Right cardiac atrium (tissue), 5 donors: ENCODE data around the gene PLXNB3. TPM values are rescaled to one million over a fixed set of nuclear protein-coding genes. Genes with fewer than 3 reads are reported as not detected.

ENCODE experiments used
- ATAC-seq, 2 donors: fragments of 200-7000 bp; cut with Tn5 transposase; one replicate each; pipeline versions ENCODE4 v1.8.0 to v1.9.1; 2020; ENCODE audit warnings: moderate library complexity in 2 of 2, mild to moderate bottlenecking in 1 of 2
- DNase-seq, 3 donors: peaks; one replicate each; pipeline ENCODE4 v3.0.0-alpha.2; 2020
- H3K27ac ChIP-seq: one replicate; pipeline ENCODE4 v1.5.1; 2013; ENCODE audit warnings: mild to moderate bottlenecking, low read length, control low read depth, moderate library complexity
- H3K27me3 ChIP-seq: one replicate; pipeline ENCODE4 v1.6.1; 2013; ENCODE audit not compliant: control insufficient read depth, insufficient read depth
- H3K4me1 ChIP-seq: one replicate; pipeline ENCODE4 v1.6.1; 2013; ENCODE audit warnings: low read length; ENCODE audit not compliant: control insufficient read depth, insufficient read depth
- H3K4me3 ChIP-seq: one replicate; pipeline ENCODE4 v1.5.1; 2013; ENCODE audit warnings: low read length, control low read depth
- H3K9me3 ChIP-seq: one replicate; pipeline ENCODE4 v1.6.1; 2013; ENCODE audit warnings: low read length; ENCODE audit not compliant: control insufficient read depth
- WGBS: extraction: QIAGEN DNeasy Blood & Tissue Kit; methylation state at CpG from one replicate; pipeline ENCODE4 v1.1.7; 2013; 5-methylcytosine and 5-hydroxymethylcytosine counted together
- intact Hi-C, 4 donors: fragments of 100-400 bp; cut with DNase I; formaldehyde crosslinking; loops; one replicate each; pipeline versions ENCODE4 v1.11.0 to v1.14.0; 2022 to 2023
- polyA plus RNA-seq: library from polyadenylated mRNA; stranded (reverse); fragments of 200-250 nt; gene quantifications from one replicate; pipeline ENCODE4 v1.2.3, GENCODE V29; 2013
- total RNA-seq, 4 donors: library from RNA; stranded (reverse); fragmentation: NEBNext Ultra II Directional; extraction: Animal tissue kit (Norgen Biotek cat#: 25700); gene quantifications; one replicate each; pipeline ENCODE4 v1.2.1, GENCODE V29; 2021
- donor health status: healthy with polysubstance abuse.
- donor health status: DM: no; HTN: yes; CAD: no.
- donor health status: DM: no; HTN: no; CAD: no.
- donor health status: DM: no; HTN: yes; CAD: no; lungs with severe emphysema.
- donor health status: DM: yes; HTN: yes; CAD: no.

The PLXNB3 gene
- total and polyA plus RNA-seq, 5 donors, result 6.8 to 10.9 (median 9.2) TPM

- H3K9me3 ChIP-seq, result no peaks in the 10 kb centered on the region
- H3K4me3 ChIP-seq, result no peak overlapping the region
- no peaks in the 10 kb centered on the region for H3K4me1 ChIP-seq
- intact Hi-C loops, result no loop called here
- 91% methylated on average over 9 of the region's 9 CpGs for WGBS
- DNase-seq, result no peak
- ATAC-seq, result no peak
- no peaks in the 10 kb centered on the region for H3K27me3 ChIP-seq
- H3K27ac ChIP-seq, result no peak overlapping the region
Observed at GRCh38 chrX:153821066-153821465, 57.0 kb downstream of the PLXNB3 start.

- no peak for ATAC-seq
- no peaks in the 10 kb centered on the region for H3K27me3 ChIP-seq
Observed at GRCh38 chrX:153824348-153824747, 60.3 kb downstream of the PLXNB3 start.

GRCh38 chrX:153825042-153825441 lies 61.0 kb downstream of the PLXNB3 start:
- intact Hi-C loops, result no loop called here
- whole genome bisulfite sequencing, result 84% methylated on average over 8 of the region's 8 CpGs

More at GRCh38 chrX:153824348-153824747, 60.3 kb downstream of the PLXNB3 start:
- Histone ChIP-seq H3K9me3 (no peaks in the 10 kb centered on the region), H3K4me3 (no peak overlapping the region), H3K27ac (no peak overlapping the region), H3K4me1 (no peaks in the 10 kb centered on the region)
- 84% methylated on average over 10 of the region's 10 CpGs for WGBS
- intact Hi-C loops, result no loop called here
- no peak for DNase-seq

More at GRCh38 chrX:153825042-153825441, 61.0 kb downstream of the PLXNB3 start:
- Histone ChIP-seq H3K4me1 (no peaks in the 10 kb centered on the region), H3K9me3 (no peaks in the 10 kb centered on the region), H3K27ac (no peak overlapping the region), H3K27me3 (no peaks in the 10 kb centered on the region), H3K4me3 (no peak overlapping the region)
- DNase-seq (no peak), ATAC-seq (no peak)

Other genes starting within 250 kb of the PLXNB3 start
- not detected for gene ATP2B3, start 246.6 kb upstream of the PLXNB3 start, total RNA-seq
- gene ATP2B3, start 246.6 kb upstream of the PLXNB3 start, polyA plus RNA-seq, result under 0.01 TPM
- gene CCNQ, start 165.1 kb upstream of the PLXNB3 start, total RNA-seq, result 10 to 100 TPM; 24.4 to 32.9 (median 30.6) TPM
- 55.0 TPM for gene CCNQ, start 165.1 kb upstream of the PLXNB3 start, polyA plus RNA-seq
- under 1 TPM in 1 of 4 donors, not detected in 3; 0.14 TPM for gene DUSP9, start 117.0 kb upstream of the PLXNB3 start, total RNA-seq
- gene DUSP9, start 117.0 kb upstream of the PLXNB3 start, polyA plus RNA-seq, result not detected
- gene PNCK, start 90.4 kb upstream of the PLXNB3 start, total RNA-seq, result 10 to 100 TPM in 2 of 4 donors, 1 to 10 TPM in 2; 7.8 to 12.4 (median 11.0) TPM
- 9.1 TPM for gene PNCK, start 90.4 kb upstream of the PLXNB3 start, polyA plus RNA-seq
- 100 to 1,000 TPM; 107 to 191 (median 151) TPM for gene SLC6A8, start 76.3 kb upstream of the PLXNB3 start, total RNA-seq
- 131 TPM for gene SLC6A8, start 76.3 kb upstream of the PLXNB3 start, polyA plus RNA-seq
- gene BCAP31, start 39.9 kb upstream of the PLXNB3 start, total RNA-seq, result 100 to 1,000 TPM; 111 to 143 (median 123) TPM
- 149 TPM for gene BCAP31, start 39.9 kb upstream of the PLXNB3 start, polyA plus RNA-seq
- gene ABCD1, start 39.4 kb upstream of the PLXNB3 start, total RNA-seq, result 10 to 100 TPM; 14.1 to 15.9 (median 15.5) TPM
- 11.0 TPM for gene ABCD1, start 39.4 kb upstream of the PLXNB3 start, polyA plus RNA-seq
- 10 to 100 TPM; 27.0 to 53.1 (median 39.3) TPM for gene SRPK3, start 16.8 kb downstream of the PLXNB3 start, total RNA-seq
- gene SRPK3, start 16.8 kb downstream of the PLXNB3 start, polyA plus RNA-seq, result 36.5 TPM
- 10 to 100 TPM; 60.6 to 68.6 (median 66.6) TPM for gene IDH3G, start 30.1 kb downstream of the PLXNB3 start, total RNA-seq
- gene IDH3G, start 30.1 kb downstream of the PLXNB3 start, polyA plus RNA-seq, result 66.9 TPM
- gene SSR4, start 30.4 kb downstream of the PLXNB3 start, total RNA-seq, result 100 to 1,000 TPM; 162 to 208 (median 193) TPM
- gene SSR4, start 30.4 kb downstream of the PLXNB3 start, polyA plus RNA-seq, result 336 TPM
- gene PDZD4, start 66.3 kb downstream of the PLXNB3 start, total RNA-seq, result 1 to 10 TPM; 3.6 to 6.9 (median 5.4) TPM
- 4.1 TPM for gene PDZD4, start 66.3 kb downstream of the PLXNB3 start, polyA plus RNA-seq
- gene L1CAM, start 121.9 kb downstream of the PLXNB3 start, total RNA-seq, result 10 to 100 TPM in 1 of 4 donors, 1 to 10 TPM in 3; 8.3 to 14.1 (median 9.3) TPM
- gene L1CAM, start 121.9 kb downstream of the PLXNB3 start, polyA plus RNA-seq, result 7.3 TPM
- gene AVPR2, start 140.4 kb downstream of the PLXNB3 start, total RNA-seq, result 1 to 10 TPM; 1.6 to 3.7 (median 2.5) TPM
- 4.1 TPM for gene AVPR2, start 140.4 kb downstream of the PLXNB3 start, polyA plus RNA-seq
- gene ARHGAP4, start 162.0 kb downstream of the PLXNB3 start, total RNA-seq, result 10 to 100 TPM; 13.4 to 22.9 (median 14.9) TPM
- 20.5 TPM for gene ARHGAP4, start 162.0 kb downstream of the PLXNB3 start, polyA plus RNA-seq
- gene NAA10, start 170.8 kb downstream of the PLXNB3 start, total RNA-seq, result 10 to 100 TPM; 61.1 to 75.5 (median 66.2) TPM
- gene NAA10, start 170.8 kb downstream of the PLXNB3 start, polyA plus RNA-seq, result 108 TPM
- gene RENBP, start 180.4 kb downstream of the PLXNB3 start, total RNA-seq, result 10 to 100 TPM; 14.0 to 17.7 (median 15.7) TPM
- gene RENBP, start 180.4 kb downstream of the PLXNB3 start, polyA plus RNA-seq, result 13.3 TPM
- 10 to 100 TPM; 26.9 to 41.4 (median 32.9) TPM for gene HCFC1, start 207.6 kb downstream of the PLXNB3 start, total RNA-seq
- 17.3 TPM for gene HCFC1, start 207.6 kb downstream of the PLXNB3 start, polyA plus RNA-seq
- 10 to 100 TPM in 2 of 4 donors, 1 to 10 TPM in 2; 7.6 to 11.9 (median 10.4) TPM for gene TMEM187, start 208.5 kb downstream of the PLXNB3 start, total RNA-seq
- 6.8 TPM for gene TMEM187, start 208.5 kb downstream of the PLXNB3 start, polyA plus RNA-seq